Lower lobe of right lung (tissue), 2 donors: ENCODE data around the gene CYP4F8. TPM values are rescaled to one million over a fixed set of nuclear protein-coding genes. Genes with fewer than 3 reads are reported as not detected.

Experiments
- ATAC-seq, 2 donors: fragments of 200-7000 bp; cut with Tn5 transposase; one replicate each; pipeline ENCODE4 v1.9.1; 2020 to 2022; ENCODE audit warnings: mild to moderate bottlenecking in 2 of 2, moderate library complexity in 2 of 2
- DNase-seq: peaks from one replicate; pipeline ENCODE4 v3.0.0-alpha.2; 2020
- H3K27ac ChIP-seq: fragments of 200-600 bp; one replicate; pipeline ENCODE4 v1.8.0; 2022
- H3K27me3 ChIP-seq: fragments of 200-600 bp; one replicate; pipeline ENCODE4 v1.8.0; 2022; ENCODE audit warnings: low read depth
- H3K36me3 ChIP-seq: fragments of 200-600 bp; one replicate; pipeline ENCODE4 v1.8.0; 2022; ENCODE audit warnings: mild to moderate bottlenecking
- H3K4me1 ChIP-seq: fragments of 200-600 bp; one replicate; pipeline ENCODE4 v1.8.0; 2022
- H3K4me3 ChIP-seq: fragments of 200-600 bp; one replicate; pipeline ENCODE4 v1.8.0; 2022; ENCODE audit warnings: mild to moderate bottlenecking
- H3K9me3 ChIP-seq: fragments of 200-600 bp; one replicate; pipeline ENCODE4 v1.8.0; 2022
- CTCF ChIP-seq: fragments of 200-600 bp; IDR thresholded peaks from one replicate; pipeline ENCODE4 v1.8.0; 2022; ENCODE audit warnings: antibody characterized with exemption, mild to moderate bottlenecking
- intact Hi-C: fragments of 100-400 bp; cut with DNase I; formaldehyde crosslinking; loops from one replicate; pipeline ENCODE4 v1.11.0; 2022
- total RNA-seq: library from RNA; stranded (reverse); fragmentation: NEBNext Ultra II Directional; extraction: Animal tissue kit (Norgen Biotek cat#: 25700); gene quantifications from one replicate; pipeline ENCODE4 v1.2.1, GENCODE V29; 2021
- donor health status: DM: no; HTN: yes; CAD: no; lungs with severe emphysema.

Gene CYP4F8
- total RNA-seq, 1 donor from 2014 or later: not detected

- Histone ChIP-seq H3K27me3 (peaks cover 21% of the 10 kb centered on the region), H3K9me3 (no peaks in the 10 kb centered on the region), H3K27ac (no peak overlapping the region), H3K4me1 (no peaks in the 10 kb centered on the region), H3K4me3 (no peak overlapping the region), H3K36me3 (no peaks in the 10 kb centered on the region)
- DNase-seq: no peak
- no peak for ATAC-seq
- intact Hi-C loops: no loop called here
- TF ChIP-seq CTCF: no peak
Measured at GRCh38 chr19:15583346-15583745, 31.7 kb upstream of the CYP4F8 start.

GRCh38 chr19:15584095-15584494 lies 30.9 kb upstream of the CYP4F8 start:
- H3K9me3 ChIP-seq: no peaks in the 10 kb centered on the region
- H3K27ac ChIP-seq: no peak overlapping the region
- no peaks in the 10 kb centered on the region for H3K4me1 ChIP-seq
- DNase-seq (no peak), ATAC-seq (no peak)
- intact Hi-C loops: no loop called here
- TF ChIP-seq CTCF: no peak
- no peaks in the 10 kb centered on the region for H3K36me3 ChIP-seq
- H3K27me3 ChIP-seq: peaks cover 21% of the 10 kb centered on the region
- no peak overlapping the region for H3K4me3 ChIP-seq

GRCh38 chr19:15584541-15585115 lies 30.4 kb upstream of the CYP4F8 start:
- H3K27me3 ChIP-seq: peaks cover 21% of the 10 kb centered on the region
- intact Hi-C loops: no loop called here
- H3K36me3 ChIP-seq: no peaks in the 10 kb centered on the region
- H3K4me1 ChIP-seq: no peaks in the 10 kb centered on the region
- no peak overlapping the region for H3K27ac ChIP-seq
- DNase-seq (peak; percentile 88), ATAC-seq (peak; percentile 88 to 89)
- no peak overlapping the region for H3K4me3 ChIP-seq
- TF ChIP-seq CTCF: peak; percentile 93
- no peaks in the 10 kb centered on the region for H3K9me3 ChIP-seq

- Histone ChIP-seq H3K36me3 (no peaks in the 10 kb centered on the region), H3K4me1 (no peaks in the 10 kb centered on the region), H3K9me3 (no peaks in the 10 kb centered on the region), H3K4me3 (no peak overlapping the region), H3K27ac (no peak overlapping the region), H3K27me3 (peaks cover 21% of the 10 kb centered on the region)
- DNase-seq (peak; percentile 86), ATAC-seq (peak; percentile 70 to 76)
- TF ChIP-seq CTCF: no peak
- intact Hi-C loops: no loop called here
Measured at GRCh38 chr19:15587663-15588062, 27.4 kb upstream of the CYP4F8 start.

GRCh38 chr19:15588265-15588664 lies 26.8 kb upstream of the CYP4F8 start:
- Histone ChIP-seq H3K4me1 (no peaks in the 10 kb centered on the region), H3K4me3 (no peak overlapping the region), H3K9me3 (no peaks in the 10 kb centered on the region), H3K27ac (no peak overlapping the region), H3K36me3 (no peaks in the 10 kb centered on the region), H3K27me3 (peaks cover 20% of the 10 kb centered on the region)
- TF ChIP-seq CTCF: no peak
- intact Hi-C loops: no loop called here
- DNase-seq (no peak), ATAC-seq (no peak)
